HG02870 (cell line): ENCODE measurements around the gene RASA2.
A peak's percentile ranks its signal among the peaks of the same experiment; 100 is the strongest.
"Not testable (repeated sequence)": the region's sequence is repeated elsewhere in the genome, so short reads cannot be mapped to it uniquely, and the experiment has no call there.

Experiments used
- ATAC-seq: cut with Tn5 transposase; IDR thresholded peaks from one replicate; pipeline ENCODE4 v1.9.1; 2021; ENCODE audit warnings: mild to moderate bottlenecking, moderate library complexity; ENCODE audit not compliant: unreplicated experiment

The RASA2 gene

GRCh38 chr3:141493184-141493583 is 6.4 kb downstream of the RASA2 start:
- ATAC-seq = no peak

- not testable (repeated sequence) for ATAC-seq
These were observed 10.8 kb downstream of the RASA2 start for GRCh38 chr3:141497589-141497988.

- ATAC-seq = peak; percentile 88
These were observed 11.9 kb downstream of the RASA2 start for GRCh38 chr3:141498598-141499223.

GRCh38 chr3:141499284-141499683 is 12.5 kb downstream of the RASA2 start:
- no peak for ATAC-seq

- no peak for ATAC-seq
These were observed 13.1 kb downstream of the RASA2 start for GRCh38 chr3:141499965-141500364.

- ATAC-seq = no peak
These were observed 13.6 kb downstream of the RASA2 start for GRCh38 chr3:141500397-141500796.

GRCh38 chr3:141505166-141505565 is 18.3 kb downstream of the RASA2 start:
- no peak for ATAC-seq

- ATAC-seq = no peak
These were observed 19.2 kb downstream of the RASA2 start for GRCh38 chr3:141506071-141506470.

- ATAC-seq = no peak
These were observed 20.7 kb downstream of the RASA2 start for GRCh38 chr3:141507392-141508066.

- ATAC-seq = no peak
These were observed 21.2 kb downstream of the RASA2 start for GRCh38 chr3:141508067-141508436.

- no peak for ATAC-seq
These were observed 24.5 kb downstream of the RASA2 start for GRCh38 chr3:141511361-141511760.

GRCh38 chr3:141514382-141514781 is 27.6 kb downstream of the RASA2 start:
- ATAC-seq = no peak

GRCh38 chr3:141519587-141519986 is 32.8 kb downstream of the RASA2 start:
- no peak for ATAC-seq

GRCh38 chr3:141521781-141522180 is 35.0 kb downstream of the RASA2 start:
- no peak for ATAC-seq

GRCh38 chr3:141523615-141524375 is 37.0 kb downstream of the RASA2 start:
- no peak for ATAC-seq

- ATAC-seq = no peak
These were observed 38.2 kb downstream of the RASA2 start for GRCh38 chr3:141524988-141525387.

- no peak for ATAC-seq
These were observed 39.0 kb downstream of the RASA2 start for GRCh38 chr3:141525814-141526213.

GRCh38 chr3:141526709-141527108 is 39.9 kb downstream of the RASA2 start:
- ATAC-seq = no peak

- ATAC-seq = no peak
These were observed 42.0 kb downstream of the RASA2 start for GRCh38 chr3:141528800-141529199.

- no peak for ATAC-seq
These were observed 42.4 kb downstream of the RASA2 start for GRCh38 chr3:141529256-141529655.

- no peak for ATAC-seq
These were observed 43.0 kb downstream of the RASA2 start for GRCh38 chr3:141529717-141530414.

GRCh38 chr3:141530415-141530768 is 43.6 kb downstream of the RASA2 start:
- no peak for ATAC-seq
